Smooth muscle cell (in vitro differentiated cells): ENCODE results near the gene TNFAIP2. TPM values are rescaled to one million over a fixed set of nuclear protein-coding genes. Genes with fewer than 3 reads are reported as not detected.

Source experiments
- DNase-seq: peaks from one replicate; lab custom pipeline; 2025; ENCODE audit not compliant: unreplicated experiment; lab: John Stamatoyannopoulos, UW
- H2AFZ ChIP-seq: fragments of 200-600 bp; sonication (generic); 2 replicates; pipeline ENCODE4 v1.6.0; 2016; ENCODE audit warnings: antibody characterized with exemption, low read depth, mild to moderate bottlenecking
- H3F3A ChIP-seq: fragments of 200-600 bp; sonication (generic); 2 replicates; pipeline ENCODE4 v1.6.0; 2017; ENCODE audit warnings: antibody characterized with exemption, low read depth
- H3K27ac ChIP-seq: fragments of 200-600 bp; sonication (generic); 2 replicates; pipeline ENCODE4 v1.5.1; 2016; ENCODE audit warnings: low read depth, mild to moderate bottlenecking
- H3K27me3 ChIP-seq: fragments of 200-600 bp; sonication (generic); 2 replicates; pipeline ENCODE4 v1.6.1; 2016; ENCODE audit warnings: low read depth, mild to moderate bottlenecking
- H3K36me3 ChIP-seq: fragments of 200-600 bp; sonication (generic); 2 replicates; pipeline ENCODE4 v1.5.1; 2016; ENCODE audit warnings: low read depth
- H3K4me1 ChIP-seq: fragments of 200-600 bp; sonication (generic); 2 replicates; pipeline ENCODE4 v1.5.1; 2016; ENCODE audit warnings: low read depth
- H3K4me2 ChIP-seq: fragments of 200-600 bp; sonication (generic); 2 replicates; pipeline ENCODE4 v1.6.0; 2016; ENCODE audit warnings: mild to moderate bottlenecking
- H3K4me3 ChIP-seq: fragments of 200-600 bp; sonication (generic); 2 replicates; pipeline ENCODE4 v1.5.1; 2016; ENCODE audit warnings: mild to moderate bottlenecking
- H3K79me2 ChIP-seq: fragments of 200-600 bp; sonication (generic); 2 replicates; pipeline ENCODE4 v1.6.0; 2016; ENCODE audit warnings: low read depth, mild to moderate bottlenecking
- H3K9ac ChIP-seq: fragments of 200-600 bp; sonication (generic); 2 replicates; pipeline ENCODE4 v1.6.0; 2016; ENCODE audit warnings: low read depth
- H3K9me3 ChIP-seq: fragments of 200-600 bp; sonication (generic); replicated peaks from 2 replicates; pipeline ENCODE4 v1.5.1; 2016; ENCODE audit warnings: low read depth
- H4K20me1 ChIP-seq: fragments of 200-600 bp; sonication (generic); 2 replicates; pipeline ENCODE4 v1.6.0; 2016; ENCODE audit warnings: low read depth
- CTCF ChIP-seq: fragments of 200-600 bp; sonication (generic); IDR thresholded peaks from 2 replicates; pipeline ENCODE4 v1.5.1; 2017; ENCODE audit warnings: borderline replicate concordance, mild to moderate bottlenecking, antibody characterized with exemption; ENCODE audit not compliant: insufficient read depth, poor library complexity, severe bottlenecking
- WGBS: methylation state at CpG from one replicate; pipeline ENCODE4 v1.1.7; 2016; ENCODE audit warnings: low lambda C conversion rate; 5-methylcytosine and 5-hydroxymethylcytosine counted together
- polyA plus RNA-seq: library from polyadenylated mRNA; unstranded; fragments of >200 nt; fragmentation: Nextera tagmentation; extraction: Ambion mirVana; gene quantifications from 2 replicates; pipeline ENCODE4 v1.2.1, GENCODE V29; 2016
- total RNA-seq: library from RNA; depleted of rRNA; stranded (reverse); fragments of >200 nt; gene quantifications from 2 replicates; pipeline ENCODE4 v1.2.3, GENCODE V29; 2014

The TNFAIP2 gene
- total and polyA plus RNA-seq, 2 experiments from 2014 or later: 35.7 to 76.5 TPM

- Histone ChIP-seq H3K9ac (no peak overlapping the region), H3K27me3 (no peaks in the 10 kb centered on the region), H3K4me2 (no peak overlapping the region), H3K36me3 (no peaks in the 10 kb centered on the region), H3K4me3 (no peak overlapping the region), H3F3A (no peaks in the 10 kb centered on the region), H3K79me2 (no peaks in the 10 kb centered on the region), H2AFZ (no peak overlapping the region), H3K4me1 (no peaks in the 10 kb centered on the region), H4K20me1 (no peaks in the 10 kb centered on the region), H3K9me3 (no peaks in the 10 kb centered on the region), H3K27ac (no peak overlapping the region)
- DNase-seq: no peak
- no peak for TF ChIP-seq CTCF
- WGBS: 79% methylated on average over 13 of the region's 13 CpGs
Observed at GRCh38 chr14:103093856-103094405, 29.3 kb upstream of the TNFAIP2 start.

- Histone ChIP-seq H3K4me1 (no peaks in the 10 kb centered on the region), H2AFZ (no peak within 1 kb of the TSS), H3F3A (no peaks in the 10 kb centered on the region), H3K4me3 (no peak within 1 kb of the TSS), H3K79me2 (no peaks in the 10 kb centered on the region), H3K27me3 (no peaks in the 10 kb centered on the region), H3K9ac (no peak within 1 kb of the TSS), H3K27ac (no peak within 1 kb of the TSS), H3K4me2 (no peak within 1 kb of the TSS), H4K20me1 (no peaks in the 10 kb centered on the region), H3K36me3 (no peaks in the 10 kb centered on the region), H3K9me3 (no peaks in the 10 kb centered on the region)
- WGBS: 87% methylated on average over 18 of the region's 23 CpGs
- no peak for TF ChIP-seq CTCF
- no peak for DNase-seq
Observed at GRCh38 chr14:103094406-103095209, 28.7 kb upstream of the TNFAIP2 start, which contains the start of gene EXOC3L4. TSS of gene EXOC3L4 (plus strand) at chr14:103094725. CDS start at chr14:103100220, 5,495 bp downstream.

GRCh38 chr14:103095210-103095778, 28.0 kb upstream of the TNFAIP2 start:
- H3K27ac ChIP-seq: no peak overlapping the region
- TF ChIP-seq CTCF: no peak
- H3K9ac ChIP-seq: no peak overlapping the region
- no peak overlapping the region for H3K4me3 ChIP-seq
- H3K4me2 ChIP-seq: no peak overlapping the region
- H3K36me3 ChIP-seq: no peaks in the 10 kb centered on the region
- no peaks in the 10 kb centered on the region for H3K79me2 ChIP-seq
- H2AFZ ChIP-seq: no peak overlapping the region
- WGBS: 91% methylated on average over 11 of the region's 11 CpGs
- H3F3A ChIP-seq: no peaks in the 10 kb centered on the region
- H3K4me1 ChIP-seq: no peaks in the 10 kb centered on the region
- no peaks in the 10 kb centered on the region for H3K9me3 ChIP-seq
- no peaks in the 10 kb centered on the region for H3K27me3 ChIP-seq
- no peaks in the 10 kb centered on the region for H4K20me1 ChIP-seq
- DNase-seq: no peak
